GM04503 (cell line): ENCODE results near the gene ZNF44.
"Not testable (repeated sequence)": the region's sequence is repeated elsewhere in the genome, so short reads cannot be mapped to it uniquely, and the experiment has no call there.

Experiments used
- DNase-seq: peaks from one replicate; pipeline ENCODE4 v3.0.0-alpha.2; 2012; ENCODE audit warnings: low read depth

ZNF44 gene

GRCh38 chr19:12294249-12295158, at the start of gene ZNF44:
TSS of gene ZNF44 (minus strand) at chr19:12294883. CDS start at chr19:12294694, 189 bp downstream.
- DNase-seq = peak; percentile 84

- peak; percentile 75 for DNase-seq
These were observed 38.8 kb upstream of the ZNF44 start, which contains the start of gene ZNF563 for GRCh38 chr19:12333162-12334159. TSS of gene ZNF563 (minus strand) at chr19:12333633. CDS start at chr19:12333482, 151 bp downstream.

- no peak for DNase-seq
These were observed 36.7 kb upstream of the ZNF44 start for GRCh38 chr19:12331211-12331941.

- DNase-seq = no peak
These were observed 35.7 kb upstream of the ZNF44 start for GRCh38 chr19:12330340-12330739.

GRCh38 chr19:12325690-12326089, 31.0 kb upstream of the ZNF44 start:
- no peak for DNase-seq

GRCh38 chr19:12318782-12319413, 24.2 kb upstream of the ZNF44 start:
- no peak for DNase-seq

- no peak for DNase-seq
These were observed 19.9 kb upstream of the ZNF44 start for GRCh38 chr19:12314553-12314952.

- not testable (repeated sequence) for DNase-seq
These were observed 14.2 kb upstream of the ZNF44 start for GRCh38 chr19:12308891-12309290.

GRCh38 chr19:12295191-12295590, 508 bp upstream of the ZNF44 start:
- no peak for DNase-seq

- peak; percentile 20 for DNase-seq
These were observed 870 bp downstream of the ZNF44 start for GRCh38 chr19:12293777-12294248.

- no peak for DNase-seq
These were observed 5.0 kb downstream of the ZNF44 start for GRCh38 chr19:12289790-12290065.

GRCh38 chr19:12287958-12288500, 6.7 kb downstream of the ZNF44 start:
- DNase-seq = no peak

GRCh38 chr19:12284631-12285030, 10.1 kb downstream of the ZNF44 start:
- no peak for DNase-seq

GRCh38 chr19:12284226-12284625, 10.5 kb downstream of the ZNF44 start:
- no peak for DNase-seq

- DNase-seq = no peak
These were observed 16.0 kb downstream of the ZNF44 start for GRCh38 chr19:12278713-12279112.

GRCh38 chr19:12272980-12273901, 21.4 kb downstream of the ZNF44 start:
- DNase-seq = no peak

GRCh38 chr19:12272386-12272785, 22.3 kb downstream of the ZNF44 start:
- DNase-seq = no peak

GRCh38 chr19:12270854-12271253, 23.8 kb downstream of the ZNF44 start:
- no peak for DNase-seq

- no peak for DNase-seq
These were observed 28.6 kb downstream of the ZNF44 start for GRCh38 chr19:12265921-12266704.
